Brain microvascular endothelial cell (primary cell): ENCODE data around the gene FCHO1.

ENCODE experiments used
- DNase-seq: peaks from one replicate; pipeline ENCODE4 v3.0.0-alpha.2; 2020
- H3K27ac ChIP-seq: fragments of 250-450 bp; sonication (Bioruptor Pico); 2 replicates; pipeline ENCODE4 v1.5.1; 2020; ENCODE audit warnings: mild to moderate bottlenecking, moderate library complexity
- H3K27me3 ChIP-seq: fragments of 250-450 bp; sonication (Bioruptor Pico); replicated peaks from 2 replicates; pipeline ENCODE4 v1.5.1; 2020; ENCODE audit warnings: mild to moderate bottlenecking
- H3K36me3 ChIP-seq: fragments of 250-450 bp; sonication (Bioruptor Pico); replicated peaks from 2 replicates; pipeline ENCODE4 v1.5.1; 2020; ENCODE audit warnings: mild to moderate bottlenecking
- H3K4me3 ChIP-seq: 2 replicates; pipeline ENCODE4 v1.5.1; 2011; ENCODE audit warnings: low read depth, mild to moderate bottlenecking, control low read depth, low read length, moderate library complexity
- in situ Hi-C: cut with HindIII; loops from 2 replicates; pipeline ENCODE4 v1.10.0; 2017; ENCODE audit warnings: low sequenced_read_pairs, low pct_ligation_motif_present
- TF ChIP-seq, protein P1 (sequence below): IDR thresholded peaks from 2 replicates; pipeline ENCODE4 v1.5.1; 2011; ENCODE audit warnings: low read depth, mild to moderate bottlenecking, moderate library complexity, low read length, control low read depth, inconsistent platforms; ENCODE audit errors: missing control alignments

Gene FCHO1

DNA sequence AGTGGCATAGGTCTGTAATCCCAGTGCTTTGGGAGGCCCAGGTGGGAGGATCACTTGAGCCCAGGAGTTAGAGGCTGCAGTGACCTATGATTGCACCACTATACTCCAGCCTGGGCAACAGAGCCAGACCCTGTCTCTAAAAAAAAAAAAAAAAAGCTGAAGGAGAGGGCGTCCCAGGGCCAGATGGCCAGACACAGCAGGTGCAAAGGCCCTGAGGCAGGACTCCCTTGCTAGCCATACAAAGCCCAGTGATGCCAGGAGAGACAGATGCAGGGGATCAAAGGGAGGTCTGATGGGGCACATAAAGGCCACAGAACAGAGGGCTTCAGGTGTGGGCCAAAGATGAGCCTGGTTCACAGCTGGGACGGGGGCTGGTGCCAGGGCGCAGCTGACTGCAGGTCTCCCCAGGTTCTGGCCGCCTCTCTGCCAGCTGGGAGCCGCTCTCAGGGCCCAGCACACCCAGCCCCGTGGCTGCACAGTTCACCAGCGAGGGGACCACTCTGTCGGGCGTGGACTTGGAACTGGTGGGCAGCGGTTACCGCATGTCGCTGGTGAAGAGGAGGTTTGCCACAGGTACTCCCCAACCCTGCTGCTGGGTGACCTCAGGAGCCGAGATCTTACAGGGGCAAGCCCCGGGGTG, 36.1 kb downstream of the FCHO1 start:
- TF ChIP-seq, protein P1, sequence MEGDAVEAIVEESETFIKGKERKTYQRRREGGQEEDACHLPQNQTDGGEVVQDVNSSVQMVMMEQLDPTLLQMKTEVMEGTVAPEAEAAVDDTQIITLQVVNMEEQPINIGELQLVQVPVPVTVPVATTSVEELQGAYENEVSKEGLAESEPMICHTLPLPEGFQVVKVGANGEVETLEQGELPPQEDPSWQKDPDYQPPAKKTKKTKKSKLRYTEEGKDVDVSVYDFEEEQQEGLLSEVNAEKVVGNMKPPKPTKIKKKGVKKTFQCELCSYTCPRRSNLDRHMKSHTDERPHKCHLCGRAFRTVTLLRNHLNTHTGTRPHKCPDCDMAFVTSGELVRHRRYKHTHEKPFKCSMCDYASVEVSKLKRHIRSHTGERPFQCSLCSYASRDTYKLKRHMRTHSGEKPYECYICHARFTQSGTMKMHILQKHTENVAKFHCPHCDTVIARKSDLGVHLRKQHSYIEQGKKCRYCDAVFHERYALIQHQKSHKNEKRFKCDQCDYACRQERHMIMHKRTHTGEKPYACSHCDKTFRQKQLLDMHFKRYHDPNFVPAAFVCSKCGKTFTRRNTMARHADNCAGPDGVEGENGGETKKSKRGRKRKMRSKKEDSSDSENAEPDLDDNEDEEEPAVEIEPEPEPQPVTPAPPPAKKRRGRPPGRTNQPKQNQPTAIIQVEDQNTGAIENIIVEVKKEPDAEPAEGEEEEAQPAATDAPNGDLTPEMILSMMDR, result no peak
- no peak for DNase-seq
- no peaks in the 10 kb centered on the region for H3K27me3 ChIP-seq
- H3K4me3 ChIP-seq, result no peak overlapping the region
- H3K36me3 ChIP-seq, result no peaks in the 10 kb centered on the region
- H3K27ac ChIP-seq, result no peak overlapping the region
- in situ Hi-C loops, result no loop called here

DNA sequence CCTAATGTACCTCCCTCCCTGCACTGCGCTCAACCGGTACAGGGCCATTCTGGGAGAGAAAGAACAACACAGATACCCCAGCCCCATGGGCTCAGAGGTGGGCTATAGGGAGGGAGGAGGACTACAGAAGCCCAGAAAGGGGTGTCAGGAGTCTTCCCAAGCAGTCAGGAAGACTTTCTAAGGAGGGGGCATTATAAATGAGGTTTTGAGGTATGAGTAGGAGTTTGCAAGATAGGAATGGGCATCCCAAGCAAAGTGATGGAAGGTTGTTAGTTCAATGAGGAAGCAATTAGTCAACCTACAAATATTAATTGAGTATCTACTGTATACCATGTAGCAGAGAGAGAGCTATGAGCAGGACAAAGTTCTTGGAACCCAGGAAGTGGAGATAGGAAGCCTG, 37.4 kb downstream of the FCHO1 start:
- Histone ChIP-seq H3K36me3 (no peaks in the 10 kb centered on the region), H3K4me3 (no peak overlapping the region), H3K27me3 (no peaks in the 10 kb centered on the region), H3K27ac (no peak overlapping the region)
- in situ Hi-C loops, result no loop called here
- no peak for DNase-seq
- TF ChIP-seq, protein P1, result no peak

DNA sequence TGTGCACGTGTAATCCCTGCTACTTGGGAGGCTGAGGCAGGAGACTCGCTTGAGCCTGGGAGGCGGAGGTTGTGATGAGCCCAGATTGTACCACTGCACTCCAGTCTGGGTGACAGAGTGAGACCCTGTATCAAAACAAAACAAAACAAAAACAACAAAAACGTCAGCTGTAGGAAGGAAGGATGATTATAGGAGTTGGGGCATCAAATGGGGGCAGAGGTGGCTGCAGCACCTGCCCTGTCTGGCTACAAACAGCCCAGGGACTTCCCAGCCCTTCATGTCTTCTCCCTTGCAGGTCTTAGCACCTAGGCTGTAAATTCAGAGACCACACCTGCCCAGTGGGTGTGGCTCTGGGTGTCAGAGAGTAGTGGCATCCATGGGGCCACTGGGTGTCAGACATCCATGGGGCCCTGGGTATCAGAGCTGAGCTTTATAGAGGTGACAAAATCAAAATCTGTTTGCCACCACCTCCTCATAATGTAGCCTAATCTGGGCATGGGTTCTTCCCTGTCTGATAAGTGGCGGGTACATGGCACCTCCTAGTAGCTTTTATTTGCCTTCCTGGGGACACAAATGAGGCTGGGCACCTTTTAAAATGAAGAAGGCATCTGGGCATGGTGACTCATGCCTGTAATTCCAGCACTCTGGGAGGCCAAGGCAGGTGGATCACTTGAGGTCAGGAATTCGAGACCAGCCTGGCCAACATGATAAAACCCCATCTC, 38.9 kb downstream of the FCHO1 start:
- TF ChIP-seq, protein P1, result no peak
- Histone ChIP-seq H3K36me3 (no peaks in the 10 kb centered on the region), H3K27me3 (peaks cover 14% of the 10 kb centered on the region), H3K27ac (no peak overlapping the region), H3K4me3 (no peak overlapping the region)
- in situ Hi-C loops, result no loop called here
- no peak for DNase-seq

DNA sequence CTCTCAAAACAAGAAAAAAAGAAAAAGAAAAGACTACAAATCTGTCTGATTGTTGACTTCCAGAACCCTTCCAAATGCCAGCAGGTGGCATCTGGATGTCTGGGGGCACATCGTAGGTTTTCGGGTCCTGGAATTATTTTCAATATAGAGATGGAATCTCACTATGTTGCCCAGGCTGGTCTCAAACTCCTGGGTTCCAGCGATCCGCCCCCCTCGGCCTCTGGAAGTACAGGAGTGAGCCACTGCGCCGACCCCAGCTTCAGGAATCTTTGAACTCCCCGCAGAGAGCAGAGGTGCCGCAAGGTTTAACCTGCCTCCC, 43.1 kb downstream of the FCHO1 start:
- Histone ChIP-seq H3K27ac (no peak overlapping the region), H3K27me3 (peaks cover 18% of the 10 kb centered on the region), H3K4me3 (no peak overlapping the region), H3K36me3 (no peaks in the 10 kb centered on the region)
- no peak for DNase-seq
- in situ Hi-C loops, result no loop called here
- TF ChIP-seq, protein P1, result no peak

DNA sequence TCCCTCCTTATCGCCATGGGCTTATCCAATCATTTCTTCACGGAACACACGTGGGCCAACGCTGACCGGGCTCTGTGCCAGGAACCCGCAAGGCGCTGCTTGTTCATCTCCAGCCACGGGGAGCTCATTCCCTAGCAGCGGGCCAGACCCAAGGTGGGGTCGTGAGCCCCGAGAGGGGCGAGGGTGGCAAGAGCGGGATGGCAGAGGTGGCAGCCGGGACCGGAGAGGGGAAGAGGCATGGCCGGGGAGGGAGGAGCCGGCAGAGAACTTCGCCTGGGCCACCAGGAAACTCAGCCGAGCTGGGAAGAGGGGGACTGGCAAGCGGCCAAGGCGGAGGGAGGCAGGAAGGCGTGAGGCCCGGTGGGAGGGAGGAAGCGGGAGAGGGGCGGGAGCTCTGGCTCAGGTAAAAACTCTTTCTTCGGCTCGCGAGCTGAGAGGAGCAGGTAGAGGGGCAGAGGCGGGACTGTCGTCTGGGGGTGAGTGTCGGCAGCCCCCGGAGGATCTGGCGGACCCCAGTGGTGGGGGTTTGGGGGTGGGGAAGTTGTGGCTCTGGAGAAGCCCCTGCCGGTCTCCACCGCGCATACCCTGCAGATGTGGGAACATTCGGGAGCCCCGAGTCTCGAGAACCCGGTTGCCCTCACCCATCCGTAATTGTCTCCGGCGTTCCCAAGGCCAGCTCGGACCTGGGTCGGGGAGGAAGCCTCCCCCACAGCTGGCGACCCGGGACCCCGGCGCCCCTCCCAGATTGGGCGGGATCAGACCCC, 43.6 kb downstream of the FCHO1 start, which contains the start of gene B3GNT3:
Gene B3GNT3, plus strand, starts transcription at position 408 of the 764 bp plus-strand sequence. CDS start 12,670 bp downstream, outside the sequence.
- peaks cover 18% of the 10 kb centered on the region for H3K27me3 ChIP-seq
- H3K27ac ChIP-seq, result no peak within 1 kb of the TSS
- H3K36me3 ChIP-seq, result no peaks in the 10 kb centered on the region
- no peak within 1 kb of the TSS for H3K4me3 ChIP-seq
- in situ Hi-C loops, result no loop called here
- no peak for DNase-seq
- TF ChIP-seq, protein P1, result no peak
